GM10266 (cell line): ENCODE data around the gene WAPL.
"Not testable (repeated sequence)": the region's sequence is repeated elsewhere in the genome, so short reads cannot be mapped to it uniquely, and the experiment has no call there.

Source experiments
- DNase-seq: peaks from one replicate; pipeline ENCODE4 v3.0.0; 2012; ENCODE audit errors: extremely low spot score
- CTCF ChIP-seq: IDR thresholded peaks from 2 replicates; pipeline ENCODE4 v1.5.1; 2012; ENCODE audit warnings: mild to moderate bottlenecking, low read depth; ENCODE audit not compliant: control insufficient read depth, insufficient read depth; ENCODE audit errors: missing control alignments

WAPL gene

GRCh38 chr10:86553213-86553612 is 31.6 kb upstream of the WAPL start:
- DNase-seq: no peak
- TF ChIP-seq CTCF: no peak

GRCh38 chr10:86547296-86547695 is 25.7 kb upstream of the WAPL start:
- TF ChIP-seq CTCF: no peak
- DNase-seq: no peak

- DNase-seq: no peak
- no peak for TF ChIP-seq CTCF
Observed at GRCh38 chr10:86545101-86545500, 23.5 kb upstream of the WAPL start.

GRCh38 chr10:86540016-86540415 is 18.4 kb upstream of the WAPL start:
- no peak for TF ChIP-seq CTCF
- DNase-seq: no peak

GRCh38 chr10:86538547-86538946 is 17.0 kb upstream of the WAPL start:
- no peak for TF ChIP-seq CTCF
- DNase-seq: no peak

GRCh38 chr10:86538040-86538439 is 16.4 kb upstream of the WAPL start:
- not testable (repeated sequence) for DNase-seq

- peak; percentile 47 for DNase-seq
- no peak for TF ChIP-seq CTCF
Observed at GRCh38 chr10:86536294-86536861, 14.8 kb upstream of the WAPL start.
